RPMI8226 (cell line): Measurements from ENCODE around the gene CWC27.
"Not testable (repeated sequence)": the region's sequence is repeated elsewhere in the genome, so short reads cannot be mapped to it uniquely, and the experiment has no call there.

Experiments used
- DNase-seq: peaks from one replicate; pipeline ENCODE4 v3.0.0-alpha.2; 2015

CWC27 gene

GRCh38 chr5:64840958-64841357 lies 72.2 kb downstream of the CWC27 start:
- DNase-seq = no peak

- no peak for DNase-seq
These were observed 85.0 kb downstream of the CWC27 start for GRCh38 chr5:64853777-64854176.

- DNase-seq = no peak
These were observed 86.1 kb downstream of the CWC27 start for GRCh38 chr5:64854855-64855254.

- DNase-seq = no peak
These were observed 91.2 kb downstream of the CWC27 start for GRCh38 chr5:64859881-64860280.

GRCh38 chr5:64861281-64861680 lies 92.6 kb downstream of the CWC27 start:
- DNase-seq = no peak

GRCh38 chr5:64864171-64864570 lies 95.4 kb downstream of the CWC27 start:
- no peak for DNase-seq

GRCh38 chr5:64865662-64866061 lies 96.9 kb downstream of the CWC27 start:
- DNase-seq = no peak

GRCh38 chr5:64869419-64869818 lies 100.7 kb downstream of the CWC27 start:
- DNase-seq = no peak

GRCh38 chr5:64872044-64872443 lies 103.3 kb downstream of the CWC27 start:
- no peak for DNase-seq

- DNase-seq = no peak
These were observed 104.7 kb downstream of the CWC27 start for GRCh38 chr5:64873441-64873840.

- no peak for DNase-seq
These were observed 106.0 kb downstream of the CWC27 start for GRCh38 chr5:64874753-64875152.

- DNase-seq = no peak
These were observed 107.5 kb downstream of the CWC27 start for GRCh38 chr5:64876203-64876602.

- DNase-seq = no peak
These were observed 112.1 kb downstream of the CWC27 start for GRCh38 chr5:64880821-64881220.

- DNase-seq = no peak
These were observed 115.2 kb downstream of the CWC27 start for GRCh38 chr5:64883912-64884311.

- no peak for DNase-seq
These were observed 115.8 kb downstream of the CWC27 start for GRCh38 chr5:64884541-64884940.

GRCh38 chr5:64887910-64888309 lies 119.2 kb downstream of the CWC27 start:
- no peak for DNase-seq

- no peak for DNase-seq
These were observed 127.0 kb downstream of the CWC27 start for GRCh38 chr5:64895748-64896147.

GRCh38 chr5:64899838-64900237 lies 131.1 kb downstream of the CWC27 start:
- DNase-seq = no peak

GRCh38 chr5:64900618-64901017 lies 131.9 kb downstream of the CWC27 start:
- DNase-seq = no peak

- DNase-seq = not testable (repeated sequence)
These were observed 138.7 kb downstream of the CWC27 start for GRCh38 chr5:64907399-64907798.

GRCh38 chr5:64914396-64914795 lies 145.7 kb downstream of the CWC27 start:
- no peak for DNase-seq

GRCh38 chr5:64918083-64918482 lies 149.4 kb downstream of the CWC27 start:
- DNase-seq = no peak

- no peak for DNase-seq
These were observed 152.7 kb downstream of the CWC27 start for GRCh38 chr5:64921386-64921785.

- DNase-seq = no peak
These were observed 154.5 kb downstream of the CWC27 start for GRCh38 chr5:64923151-64923685.

- DNase-seq = no peak
These were observed 156.4 kb downstream of the CWC27 start for GRCh38 chr5:64925123-64925522.

GRCh38 chr5:64929833-64930232 lies 161.1 kb downstream of the CWC27 start:
- no peak for DNase-seq
